Endodermal cell (in vitro differentiated cells): ENCODE data around the gene LRRC32. TPM values are rescaled to one million over a fixed set of nuclear protein-coding genes. Genes with fewer than 3 reads are reported as not detected.

Experiments
- DNase-seq: peaks from one replicate; pipeline ENCODE4 v3.0.0-alpha.2; 2017
- H3K27ac ChIP-seq: 2 replicates; pipeline ENCODE4 v1.5.1; 2013; ENCODE audit warnings: mild to moderate bottlenecking, low read depth, low read length, moderate library complexity
- H3K27me3 ChIP-seq: 2 replicates; pipeline ENCODE4 v1.6.1; 2013; ENCODE audit warnings: mild to moderate bottlenecking, low read length, moderate library complexity; ENCODE audit not compliant: insufficient read depth, control insufficient read depth, poor library complexity, severe bottlenecking
- H3K36me3 ChIP-seq: 2 replicates; pipeline ENCODE4 v1.7.0; 2013; ENCODE audit warnings: mild to moderate bottlenecking, low read length, moderate library complexity; ENCODE audit not compliant: control insufficient read depth, insufficient read depth
- H3K4me1 ChIP-seq: one replicate; pipeline ENCODE4 v1.7.0; 2013; ENCODE audit warnings: low read length; ENCODE audit not compliant: control insufficient read depth, insufficient read depth
- H3K4me3 ChIP-seq: 2 replicates; pipeline ENCODE4 v1.5.1; 2013; ENCODE audit warnings: mild to moderate bottlenecking, low read length, moderate library complexity
- H3K9ac ChIP-seq: 2 replicates; pipeline ENCODE4 v1.6.1; 2013; ENCODE audit warnings: mild to moderate bottlenecking, low read length, moderate library complexity; ENCODE audit not compliant: poor library complexity, severe bottlenecking; ENCODE audit errors: extremely low read depth
- H3K9me3 ChIP-seq: 2 replicates; pipeline ENCODE4 v1.6.1; 2013; ENCODE audit warnings: mild to moderate bottlenecking, low read length, moderate library complexity; ENCODE audit not compliant: control insufficient read depth
- H3K27ac Mint-ChIP-seq: 2 replicates; pipeline ENCODE4 v1.8.0; 2020; ENCODE audit warnings: mixed read lengths
- H3K27me3 Mint-ChIP-seq: 2 replicates; pipeline ENCODE4 v1.8.0; 2021; ENCODE audit warnings: mild to moderate bottlenecking, mixed read lengths; ENCODE audit not compliant: insufficient read depth
- H3K36me3 Mint-ChIP-seq: 2 replicates; pipeline ENCODE4 v1.8.0; 2020; ENCODE audit warnings: low read depth, mixed read lengths
- H3K4me1 Mint-ChIP-seq: 2 replicates; pipeline ENCODE4 v1.8.0; 2020; ENCODE audit warnings: mixed read lengths
- H3K4me3 Mint-ChIP-seq: 2 replicates; pipeline ENCODE4 v1.8.0; 2020; ENCODE audit warnings: mild to moderate bottlenecking, moderate library complexity, mixed read lengths
- H3K9me3 Mint-ChIP-seq: 2 replicates; pipeline ENCODE4 v1.8.0; 2020; ENCODE audit warnings: mild to moderate bottlenecking, mixed read lengths
- CTCF ChIP-seq: fragments of 200-600 bp; sonication (generic); conservative IDR thresholded peaks from 2 replicates; pipeline ENCODE4 v1.5.0; 2021; ENCODE audit warnings: antibody characterized with exemption, mild to moderate bottlenecking
- WGBS, 2 experiments: methylation state at CpG; one replicate each; pipeline versions ENCODE4 v1.1.5 to v1.1.7; 2013; ENCODE audit warnings: missing lambda C conversion rate in 2 of 2, mixed read lengths in 1 of 2; ENCODE audit not compliant: insufficient coverage in 1 of 2, insufficient read length in 1 of 2; 5-methylcytosine and 5-hydroxymethylcytosine counted together
- total RNA-seq, 2 donors: library from RNA; stranded (reverse); fragmentation: NEBNext Ultra II Directional in 1 of 2; extraction: Animal tissue kit (Norgen Biotek cat#: 25700) in 1 of 2; gene quantifications; 2 replicates in 1 of 2; 3 replicates in 1 of 2; pipeline ENCODE4 v1.2.1, GENCODE V29; 2021

The LRRC32 gene
- total RNA-seq, 2 donors from 2014 or later, result 1.3 to 1.6 TPM

GRCh38 chr11:76661834-76662434 is 8.6 kb downstream of the LRRC32 start:
- Mint-ChIP-seq H3K36me3 (no peaks in the 10 kb centered on the region), H3K4me1 (peaks cover 9% of the 10 kb centered on the region), H3K9me3 (no peaks in the 10 kb centered on the region), H3K27ac (no peak overlapping the region), H3K4me3 (no peak overlapping the region), H3K27me3 (peaks cover 7% of the 10 kb centered on the region)
- Histone ChIP-seq H3K27ac (no peak overlapping the region), H3K4me1 (no peaks in the 10 kb centered on the region), H3K4me3 (no peak overlapping the region), H3K27me3 (no peaks in the 10 kb centered on the region), H3K9ac (no peak overlapping the region), H3K9me3 (no peaks in the 10 kb centered on the region), H3K36me3 (no peaks in the 10 kb centered on the region)
- WGBS, 2 experiments, result 91 to 100% methylated on average over 5 to 6 of the region's 6 CpGs
- no peak for TF ChIP-seq CTCF
- DNase-seq, result peak; percentile 22

DNA sequence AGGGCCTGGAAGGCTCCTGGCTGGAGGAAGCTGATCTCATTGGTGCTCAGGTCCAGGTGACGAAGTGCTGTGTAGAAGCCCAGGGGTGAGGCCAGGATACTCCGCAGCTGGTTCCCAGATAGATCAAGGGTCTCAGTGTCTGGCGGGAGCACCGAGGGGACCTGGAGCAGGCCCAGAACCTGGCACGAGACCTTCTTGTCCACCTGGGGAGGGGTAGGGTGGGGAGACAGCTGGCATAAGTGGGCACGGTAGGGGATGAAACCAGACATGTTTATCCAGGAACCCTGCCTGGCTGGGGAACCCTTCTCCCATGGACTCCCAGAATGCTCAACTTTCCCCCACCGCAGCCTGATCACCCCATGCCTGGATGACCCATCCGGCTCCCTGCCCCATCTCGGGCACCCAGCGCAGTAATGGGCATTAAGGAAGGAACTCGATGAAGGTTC is 9.2 kb downstream of the LRRC32 start:
- no peak for TF ChIP-seq CTCF
- Histone ChIP-seq H3K4me1 (no peaks in the 10 kb centered on the region), H3K4me3 (no peak overlapping the region), H3K9me3 (no peaks in the 10 kb centered on the region), H3K36me3 (no peaks in the 10 kb centered on the region), H3K27ac (no peak overlapping the region), H3K9ac (no peak overlapping the region), H3K27me3 (no peaks in the 10 kb centered on the region)
- DNase-seq, result no peak
- WGBS, 2 experiments, result 92% methylated on average over 4 to 11 of the region's 11 CpGs
- Mint-ChIP-seq H3K27me3 (peaks cover 7% of the 10 kb centered on the region), H3K4me1 (peaks cover 14% of the 10 kb centered on the region), H3K27ac (no peak overlapping the region), H3K9me3 (no peaks in the 10 kb centered on the region), H3K4me3 (no peak overlapping the region), H3K36me3 (no peaks in the 10 kb centered on the region)

GRCh38 chr11:76660533-76661305 is 9.8 kb downstream of the LRRC32 start:
- Histone ChIP-seq H3K36me3 (no peaks in the 10 kb centered on the region), H3K27me3 (no peaks in the 10 kb centered on the region), H3K9me3 (no peaks in the 10 kb centered on the region), H3K4me1 (peaks cover under 1% of the 10 kb centered on the region), H3K27ac (no peak overlapping the region), H3K4me3 (no peak overlapping the region), H3K9ac (no peak overlapping the region)
- Mint-ChIP-seq H3K9me3 (no peaks in the 10 kb centered on the region), H3K27me3 (peaks cover 7% of the 10 kb centered on the region), H3K36me3 (no peaks in the 10 kb centered on the region), H3K27ac (no peak overlapping the region), H3K4me3 (no peak overlapping the region), H3K4me1 (peaks cover 14% of the 10 kb centered on the region)
- 91 to 94% methylated on average over 22 to 34 of the region's 34 CpGs for WGBS, 2 experiments
- peak; percentile 47 for DNase-seq
- no peak for TF ChIP-seq CTCF
